Endothelial cell of umbilical vein (primary cell): ENCODE results near the gene COL4A1. TPM values are rescaled to one million over a fixed set of nuclear protein-coding genes. Genes with fewer than 3 reads are reported as not detected.

Source experiments
- BruUV-seq: library from RNA; stranded (reverse); fragments of 400-500 nt; replicated peaks from 2 replicates; lab custom pipeline; 2021; lab: Mats Ljungman, UMichigan
- CTCF ChIA-PET: fragments of 300-600, 350-600 bp; sonication (Branson Sonifier 250); formaldehyde crosslinking; loops from one replicate; lab custom pipeline; 2021; ENCODE audit warnings: antibody characterized with exemption, inconsistent platforms; lab: Charles Lee
- POLR2A ChIA-PET: fragments of 300-600, 350-600 bp; sonication (Branson Sonifier 250); formaldehyde crosslinking; loops from one replicate; lab custom pipeline; 2021; ENCODE audit warnings: antibody characterized with exemption, inconsistent platforms; lab: Charles Lee
- DNase-seq: peaks from one replicate; pipeline ENCODE4 v3.0.0-alpha.2; 2011; ENCODE audit warnings: low read depth, low spot score
- FAIRE-seq: peaks from 2 replicates; lab custom pipeline; 2011; peaks lifted over from hg19 to GRCh38; lab: Jason Lieb, UNC
- H2AFZ ChIP-seq: 2 replicates; pipeline ENCODE4 v1.6.0; 2012; ENCODE audit warnings: low read depth, low read length, control low read depth, inconsistent platforms
- H3K27ac ChIP-seq: 2 replicates; pipeline ENCODE4 v1.5.1; 2011; ENCODE audit warnings: low read depth, mild to moderate bottlenecking, control low read depth, low read length, moderate library complexity; ENCODE audit not compliant: insufficient read depth
- H3K27me3 ChIP-seq, 2 experiments: 2 replicates each; pipeline versions ENCODE4 v1.6.0 to v1.6.1; 2011; ENCODE audit warnings: low read length in 2 of 2, mixed read lengths in 1 of 2; ENCODE audit not compliant: control insufficient read depth in 2 of 2, insufficient read depth in 2 of 2
- H3K36me3 ChIP-seq, 2 experiments: 2 replicates in 1 of 2; 3 replicates in 1 of 2; pipeline ENCODE4 v1.5.1; 2011; ENCODE audit warnings: low read length in 2 of 2, mild to moderate bottlenecking in 1 of 2, moderate library complexity in 1 of 2; ENCODE audit not compliant: control insufficient read depth in 2 of 2, insufficient read depth in 2 of 2; ENCODE audit errors: extremely low read depth in 1 of 2
- H3K4me1 ChIP-seq: 3 replicates; pipeline ENCODE4 v1.5.1; 2011; ENCODE audit warnings: mild to moderate bottlenecking, low read length; ENCODE audit not compliant: control insufficient read depth, insufficient read depth; ENCODE audit errors: extremely low read depth
- H3K4me2 ChIP-seq: 2 replicates; pipeline ENCODE4 v1.6.1; 2011; ENCODE audit warnings: low read length, control low read depth, mixed read lengths; ENCODE audit not compliant: insufficient read depth
- H3K4me3 ChIP-seq, 3 experiments: fragments of 200-600 bp in 1 of 3; sonication (generic), shearing (Covaris generic) in 1 of 3; replicated peaks in 1 of 3; 2 replicates each; pipeline ENCODE4 v1.5.1; 2011 to 2016; ENCODE audit warnings: control low read depth in 3 of 3, low read length in 3 of 3, mild to moderate bottlenecking in 2 of 3, inconsistent platforms in 1 of 3, low read depth in 1 of 3, moderate library complexity in 1 of 3; ENCODE audit not compliant: insufficient read depth in 1 of 3
- H3K79me2 ChIP-seq: 2 replicates; pipeline ENCODE4 v1.6.0; 2012; ENCODE audit warnings: low read length, inconsistent platforms; ENCODE audit not compliant: control insufficient read depth, insufficient read depth
- H3K9ac ChIP-seq: replicated peaks from 2 replicates; pipeline ENCODE3; 2011; ENCODE audit warnings: low read length, control low read depth; ENCODE audit not compliant: insufficient read depth; ENCODE audit errors: extremely low read depth
- H3K9me1 ChIP-seq: replicated peaks from 3 replicates; pipeline ENCODE4 v1.6.0; 2011; ENCODE audit warnings: mild to moderate bottlenecking, low read length; ENCODE audit not compliant: control insufficient read depth, insufficient read depth; ENCODE audit errors: extremely low read depth
- H3K9me3 ChIP-seq: replicated peaks from 2 replicates; pipeline ENCODE4 v1.5.1; 2012; ENCODE audit warnings: low read length, inconsistent platforms; ENCODE audit not compliant: control insufficient read depth, insufficient read depth
- H4K20me1 ChIP-seq: replicated peaks from 2 replicates; pipeline ENCODE3; 2011; ENCODE audit warnings: mild to moderate bottlenecking, low read length; ENCODE audit not compliant: control insufficient read depth, insufficient read depth; ENCODE audit errors: extremely low read depth
- EZH2 ChIP-seq: IDR thresholded peaks from 2 replicates; pipeline ENCODE4 v1.6.1; 2012; ENCODE audit warnings: borderline replicate concordance, low read depth, mild to moderate bottlenecking, moderate library complexity, low read length, inconsistent platforms; ENCODE audit not compliant: severe bottlenecking
- FOS ChIP-seq: IDR thresholded peaks from 2 replicates; pipeline ENCODE4 v1.6.1; 2011; ENCODE audit warnings: mild to moderate bottlenecking, low read length, moderate library complexity, borderline replicate concordance; ENCODE audit not compliant: insufficient read depth
- GATA2 ChIP-seq: IDR thresholded peaks from 2 replicates; pipeline ENCODE4 v1.7.0; 2011; ENCODE audit warnings: low read depth, mild to moderate bottlenecking, moderate library complexity, mixed read lengths, low read length; ENCODE audit not compliant: insufficient read length, insufficient read depth
- JUN ChIP-seq: IDR thresholded peaks from 2 replicates; pipeline ENCODE4 v1.6.1; 2011; ENCODE audit warnings: borderline replicate concordance, low read depth; ENCODE audit not compliant: insufficient read length, insufficient read depth
- MYC ChIP-seq: IDR thresholded peaks from one replicate; pipeline ENCODE4 v1.6.1; 2011; ENCODE audit warnings: mild to moderate bottlenecking, low read depth, low read length
- POLR2A ChIP-seq: IDR thresholded peaks from 2 replicates; pipeline ENCODE4 v1.6.1; 2012; ENCODE audit warnings: low read depth, mild to moderate bottlenecking, control low read depth, low read length
- POLR2AphosphoS5 ChIP-seq: IDR thresholded peaks from 2 replicates; pipeline ENCODE4 v1.6.1; 2012; ENCODE audit warnings: low read depth, mild to moderate bottlenecking, control low read depth, low read length, moderate library complexity; ENCODE audit not compliant: insufficient read depth
- dilution Hi-C: fragments of 300-500 bp; cut with MboI; formaldehyde crosslinking; loops from one replicate; pipeline ENCODE4 v1.15.0; 2019; ENCODE audit warnings: low sequenced_read_pairs; ENCODE audit not compliant: extremely low pct_ligation_motif_present
- intact Hi-C: fragments of 100-400 bp; cut with micrococcal nuclease; formaldehyde crosslinking; loops from one replicate; pipeline ENCODE4 v1.10.0; 2022
- polyA plus RNA-seq, 4 experiments: library from polyadenylated mRNA; depleted of rRNA in 3 of 4; stranded (reverse) in 3 of 4; unstranded in 1 of 4; fragments of >200 nt; gene quantifications; 2 replicates each; pipeline versions ENCODE4 v1.2.1 to v1.2.3, GENCODE V29; 2011 to 2012; ENCODE audit warnings: missing spikeins in 1 of 4
- total RNA-seq: library from RNA; stranded (reverse); gene quantifications from 2 replicates; pipeline ENCODE4 v1.2.3, GENCODE V29; 2021
- TF ChIP-seq, protein P1 (sequence below): IDR thresholded peaks from 2 replicates; pipeline ENCODE4 v1.6.1; 2011; ENCODE audit not compliant: insufficient read depth, insufficient read length
- TF ChIP-seq, protein P2 (sequence below), 2 donors: IDR thresholded peaks; 1 replicate in 1 of 2; 2 replicates in 1 of 2; pipeline ENCODE4 v1.5.1; 2011; ENCODE audit warnings: low read length in 2 of 2, mild to moderate bottlenecking in 2 of 2, moderate library complexity in 2 of 2, control low read depth in 1 of 2, inconsistent platforms in 1 of 2, low read depth in 1 of 2; ENCODE audit not compliant: insufficient read depth in 1 of 2; ENCODE audit errors: extremely low read depth in 1 of 2

Gene COL4A1
- total and polyA plus RNA-seq, 2 donors (not counting 3 experiments of a cell fraction or from before 2014, with no cell fraction given) = 384 to 1,119 TPM

DNA sequence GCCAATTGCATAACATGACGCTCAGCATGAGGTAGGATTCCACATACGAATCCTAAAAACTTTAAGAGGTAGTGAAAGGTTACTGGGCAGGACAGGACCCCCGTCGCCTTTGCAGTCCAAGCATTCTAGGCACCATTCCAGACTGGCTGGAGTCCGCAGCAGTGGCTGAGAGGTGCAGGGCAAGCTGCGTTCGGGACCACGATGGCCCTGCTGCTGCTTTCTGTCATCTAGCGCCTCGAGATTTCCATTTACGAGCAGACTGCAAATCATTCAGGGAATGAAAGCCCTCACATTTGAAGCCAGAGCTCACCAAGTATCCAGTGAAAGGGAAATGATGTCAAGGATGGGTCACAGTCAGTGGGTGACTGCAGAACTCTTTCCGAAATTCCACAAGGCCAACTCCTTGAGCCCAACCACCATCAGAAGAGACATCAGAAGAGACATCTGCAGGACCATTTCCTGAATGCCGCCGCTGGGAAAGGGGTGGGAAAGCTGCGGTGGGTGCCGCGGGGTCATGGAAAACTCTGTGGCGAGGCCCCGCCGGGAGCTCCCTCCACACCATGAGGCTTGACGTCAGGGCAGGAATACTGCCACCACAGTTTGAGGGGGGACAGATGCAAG, 88.3 kb downstream of the COL4A1 start:
- intact Hi-C loops (no loop called here), dilution Hi-C loops (no loop called here)
- Histone ChIP-seq H4K20me1 (no peaks in the 10 kb centered on the region), H2AFZ (no peak overlapping the region), H3K9ac (no peak overlapping the region), H3K4me3 (no peak overlapping the region), H3K4me1 (peaks cover 18% of the 10 kb centered on the region), H3K27ac (no peak overlapping the region), H3K27me3 (no peaks in the 10 kb centered on the region), H3K4me2 (no peak overlapping the region), H3K79me2 (peaks cover 20% of the 10 kb centered on the region), H3K9me1 (no peaks in the 10 kb centered on the region), H3K36me3 (peaks cover 0 to 3% of the 10 kb centered on the region in 2 experiments), H3K9me3 (no peaks in the 10 kb centered on the region)
- FAIRE-seq = no peak
- TF ChIP-seq POLR2AphosphoS5 (no peak), MYC (no peak), POLR2A (no peak), EZH2 (no peak), JUN (no peak), GATA2 (no peak), FOS (no peak)
- TF ChIP-seq, protein P1, sequence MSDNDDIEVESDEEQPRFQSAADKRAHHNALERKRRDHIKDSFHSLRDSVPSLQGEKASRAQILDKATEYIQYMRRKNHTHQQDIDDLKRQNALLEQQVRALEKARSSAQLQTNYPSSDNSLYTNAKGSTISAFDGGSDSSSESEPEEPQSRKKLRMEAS = no peak
- TF ChIP-seq, protein P2, sequence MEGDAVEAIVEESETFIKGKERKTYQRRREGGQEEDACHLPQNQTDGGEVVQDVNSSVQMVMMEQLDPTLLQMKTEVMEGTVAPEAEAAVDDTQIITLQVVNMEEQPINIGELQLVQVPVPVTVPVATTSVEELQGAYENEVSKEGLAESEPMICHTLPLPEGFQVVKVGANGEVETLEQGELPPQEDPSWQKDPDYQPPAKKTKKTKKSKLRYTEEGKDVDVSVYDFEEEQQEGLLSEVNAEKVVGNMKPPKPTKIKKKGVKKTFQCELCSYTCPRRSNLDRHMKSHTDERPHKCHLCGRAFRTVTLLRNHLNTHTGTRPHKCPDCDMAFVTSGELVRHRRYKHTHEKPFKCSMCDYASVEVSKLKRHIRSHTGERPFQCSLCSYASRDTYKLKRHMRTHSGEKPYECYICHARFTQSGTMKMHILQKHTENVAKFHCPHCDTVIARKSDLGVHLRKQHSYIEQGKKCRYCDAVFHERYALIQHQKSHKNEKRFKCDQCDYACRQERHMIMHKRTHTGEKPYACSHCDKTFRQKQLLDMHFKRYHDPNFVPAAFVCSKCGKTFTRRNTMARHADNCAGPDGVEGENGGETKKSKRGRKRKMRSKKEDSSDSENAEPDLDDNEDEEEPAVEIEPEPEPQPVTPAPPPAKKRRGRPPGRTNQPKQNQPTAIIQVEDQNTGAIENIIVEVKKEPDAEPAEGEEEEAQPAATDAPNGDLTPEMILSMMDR (IDR thresholded peaks at IDR 0.05; ENCODE audit: extremely low read depth in 1 of 2, insufficient read depth in 1 of 2, low read depth in 1 of 2, low read length in 2 of 2) = no peak
- BruUV-seq = no TSS peak
- POLR2A ChIA-PET = no interaction called here
- DNase-seq = no peak
- CTCF ChIA-PET = interaction anchor here (1.1 to 2.8 kb wide), 2 partner anchors 13 to 237 kb away, joined by 4 to 13 read pairs; no protein-coding TSS in a partner anchor
